ENCODE data around the gene UBE2E3.
"Not testable (repeated sequence)": the region's sequence is repeated elsewhere in the genome, so short reads cannot be mapped to it uniquely, and the experiment has no call there.

The UBE2E3 gene

GRCh38 chr2:181076658-181077057 is 96.3 kb downstream of the UBE2E3 start:
- DNase-seq (ENCODE audit: low read depth), result no peak

- DNase-seq (ENCODE audit: low read depth), result no peak
Measured at GRCh38 chr2:181077128-181077709, 96.8 kb downstream of the UBE2E3 start.

- DNase-seq (ENCODE audit: low read depth), result no peak
Measured at GRCh38 chr2:181083140-181083539, 102.7 kb downstream of the UBE2E3 start.

GRCh38 chr2:181085734-181086133 is 105.3 kb downstream of the UBE2E3 start:
- DNase-seq (ENCODE audit: low read depth), result no peak

DNA sequence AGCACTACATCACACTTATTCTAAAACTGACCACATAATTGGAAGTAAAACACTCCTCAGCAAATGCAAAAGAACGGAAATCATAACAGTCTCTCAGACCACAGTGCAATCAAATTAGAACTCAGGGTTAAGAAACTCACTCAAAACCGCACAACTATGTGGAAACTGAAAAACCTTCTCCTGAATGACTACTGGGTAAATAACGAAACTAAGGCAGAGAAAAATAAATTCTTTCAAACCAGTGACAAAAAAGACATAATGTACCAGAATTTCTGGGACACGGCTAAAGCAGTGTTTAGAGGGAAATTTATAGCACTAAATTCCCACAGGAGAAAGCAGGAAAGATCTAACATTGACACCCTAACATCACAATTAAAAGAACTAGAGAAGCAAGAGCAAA is 111.5 kb downstream of the UBE2E3 start:
- DNase-seq (ENCODE audit: low read depth), result not testable (repeated sequence)

GRCh38 chr2:181095486-181095885 is 115.1 kb downstream of the UBE2E3 start:
- DNase-seq (ENCODE audit: low read depth), result no peak

GRCh38 chr2:181103659-181104058 is 123.3 kb downstream of the UBE2E3 start:
- DNase-seq (ENCODE audit: low read depth), result no peak

GRCh38 chr2:181104512-181105115 is 124.2 kb downstream of the UBE2E3 start:
- DNase-seq (ENCODE audit: low read depth), result no peak

- DNase-seq (ENCODE audit: low read depth), result no peak
Measured at GRCh38 chr2:181105562-181105961, 125.2 kb downstream of the UBE2E3 start.

- no peak for DNase-seq (ENCODE audit: low read depth)
Measured at GRCh38 chr2:181106229-181106628, 125.8 kb downstream of the UBE2E3 start.

GRCh38 chr2:181106789-181107627 is 126.6 kb downstream of the UBE2E3 start:
- no peak for DNase-seq (ENCODE audit: low read depth)

GRCh38 chr2:181107628-181107945 is 127.2 kb downstream of the UBE2E3 start:
- no peak for DNase-seq (ENCODE audit: low read depth)

- DNase-seq (ENCODE audit: low read depth), result no peak
Measured at GRCh38 chr2:181111059-181111458, 130.7 kb downstream of the UBE2E3 start.

- DNase-seq (ENCODE audit: low read depth), result no peak
Measured at GRCh38 chr2:181112916-181113315, 132.5 kb downstream of the UBE2E3 start.

All from stimulated activated CD8-positive, alpha-beta memory T cell treated with anti-CD3 and anti-CD28 coated beads, Interleukin-12 subunit alpha, Interleukin-12 subunit beta, amount 100 ng/mL, for 4 hours (primary cell).